NCI-H524 (cell line): ENCODE measurements around the gene KANSL1.
"Not testable (repeated sequence)": the region's sequence is repeated elsewhere in the genome, so short reads cannot be mapped to it uniquely, and the experiment has no call there.

Experiments
- DNase-seq, 2 experiments: peaks; one replicate each; lab custom pipeline; 2025; lab: John Stamatoyannopoulos, UW

Gene KANSL1

GRCh38 chr17:46138473-46138872 is 54.8 kb downstream of the KANSL1 start:
- no peak for DNase-seq

GRCh38 chr17:46136820-46137219 is 56.4 kb downstream of the KANSL1 start:
- peak in 1 of 2 experiments; percentile 48 for DNase-seq

- DNase-seq: peak in 1 of 2 experiments; percentile 69
Observed at GRCh38 chr17:46135879-46136563, 57.2 kb downstream of the KANSL1 start.

GRCh38 chr17:46135126-46135812 is 58.0 kb downstream of the KANSL1 start:
- DNase-seq: no peak

- no peak for DNase-seq
Observed at GRCh38 chr17:46129302-46129701, 63.9 kb downstream of the KANSL1 start.

- no peak for DNase-seq
Observed at GRCh38 chr17:46128453-46128852, 64.8 kb downstream of the KANSL1 start.

GRCh38 chr17:46127524-46127923 is 65.7 kb downstream of the KANSL1 start:
- no peak for DNase-seq

GRCh38 chr17:46126840-46127239 is 66.4 kb downstream of the KANSL1 start:
- DNase-seq: peak in 1 of 2 experiments; percentile 46

GRCh38 chr17:46125831-46126230 is 67.4 kb downstream of the KANSL1 start:
- DNase-seq: no peak

GRCh38 chr17:46124695-46125592 is 68.3 kb downstream of the KANSL1 start:
- DNase-seq: no peak

GRCh38 chr17:46123607-46124006 is 69.6 kb downstream of the KANSL1 start:
- no peak for DNase-seq

- no peak for DNase-seq
Observed at GRCh38 chr17:46122486-46122871, 70.8 kb downstream of the KANSL1 start.

- DNase-seq: no peak
Observed at GRCh38 chr17:46121841-46122485, 71.3 kb downstream of the KANSL1 start.

- DNase-seq: no peak
Observed at GRCh38 chr17:46121165-46121764, 72.0 kb downstream of the KANSL1 start.

GRCh38 chr17:46120537-46120936 is 72.7 kb downstream of the KANSL1 start:
- DNase-seq: no peak

- DNase-seq: no peak
Observed at GRCh38 chr17:46120078-46120477, 73.2 kb downstream of the KANSL1 start.

- DNase-seq: no peak
Observed at GRCh38 chr17:46118964-46119363, 74.3 kb downstream of the KANSL1 start.

GRCh38 chr17:46117850-46118696 is 75.2 kb downstream of the KANSL1 start:
- no peak for DNase-seq

GRCh38 chr17:46117117-46117516 is 76.1 kb downstream of the KANSL1 start:
- DNase-seq: no peak

GRCh38 chr17:46115699-46116098 is 77.5 kb downstream of the KANSL1 start:
- DNase-seq: no peak

GRCh38 chr17:46111236-46111635 is 82.0 kb downstream of the KANSL1 start:
- DNase-seq: not testable (repeated sequence)
